Mucosa of rectum (tissue), 2 donors: ENCODE measurements around the gene MRPL11.
"Not testable (repeated sequence)": the region's sequence is repeated elsewhere in the genome, so short reads cannot be mapped to it uniquely, and the experiment has no call there.

ENCODE experiments used
- H3K27ac ChIP-seq, 2 donors: one replicate each; pipeline ENCODE4 v1.7.0; 2013; ENCODE audit warnings: inconsistent platforms in 2 of 2, low read depth in 2 of 2, low read length in 2 of 2
- H3K27me3 ChIP-seq, 2 donors: one replicate each; pipeline ENCODE4 v1.7.0; 2013; ENCODE audit warnings: low read length in 2 of 2; ENCODE audit not compliant: control insufficient read depth in 2 of 2, insufficient read depth in 2 of 2
- H3K36me3 ChIP-seq, 2 donors: one replicate each; pipeline ENCODE4 v1.7.0; 2013; ENCODE audit warnings: low read length in 2 of 2; ENCODE audit not compliant: control insufficient read depth in 2 of 2, insufficient read depth in 2 of 2
- H3K4me1 ChIP-seq, 2 donors: one replicate each; pipeline ENCODE4 v1.7.0; 2013; ENCODE audit warnings: low read length in 2 of 2, mild to moderate bottlenecking in 1 of 2; ENCODE audit not compliant: control insufficient read depth in 2 of 2, insufficient read depth in 2 of 2
- H3K4me3 ChIP-seq, 2 donors: one replicate each; pipeline ENCODE4 v1.7.0; 2013; ENCODE audit warnings: low read length in 2 of 2
- H3K9ac ChIP-seq, 2 donors: one replicate each; pipeline ENCODE4 v1.7.0; 2013; ENCODE audit warnings: low read length in 2 of 2, low read depth in 1 of 2, mild to moderate bottlenecking in 1 of 2
- H3K9me3 ChIP-seq, 2 donors: one replicate each; pipeline ENCODE4 v1.7.0; 2013; ENCODE audit warnings: low read length in 2 of 2; ENCODE audit not compliant: control insufficient read depth in 2 of 2
- donor health status: healthy.
- donor health status: Normal muscosa, but diverticular disease.

Gene MRPL11

DNA sequence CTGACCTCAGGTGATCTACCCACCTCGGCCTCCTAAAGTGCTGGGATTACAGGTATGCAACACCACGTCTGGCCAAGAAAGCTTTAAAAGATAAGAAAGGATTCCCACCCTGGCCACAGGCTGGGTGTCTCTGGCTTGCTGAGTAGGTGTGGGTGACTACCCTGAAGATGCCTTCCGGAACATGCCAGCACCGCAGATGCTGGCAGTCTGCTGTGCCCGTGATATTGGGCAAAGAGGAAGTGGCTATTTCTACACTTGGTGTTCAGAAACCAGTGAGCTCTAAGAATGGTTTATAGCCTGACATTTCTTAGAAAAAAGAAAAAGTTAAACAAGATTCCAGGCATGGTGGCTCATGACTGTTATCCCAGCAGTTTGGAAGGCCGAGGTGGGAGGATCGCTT lies 6.1 kb downstream of the MRPL11 start:
- Histone ChIP-seq H3K36me3 (peaks cover 12 to 15% of the 10 kb centered on the region in 2 donors), H3K27ac (no peak overlapping the region)

DNA sequence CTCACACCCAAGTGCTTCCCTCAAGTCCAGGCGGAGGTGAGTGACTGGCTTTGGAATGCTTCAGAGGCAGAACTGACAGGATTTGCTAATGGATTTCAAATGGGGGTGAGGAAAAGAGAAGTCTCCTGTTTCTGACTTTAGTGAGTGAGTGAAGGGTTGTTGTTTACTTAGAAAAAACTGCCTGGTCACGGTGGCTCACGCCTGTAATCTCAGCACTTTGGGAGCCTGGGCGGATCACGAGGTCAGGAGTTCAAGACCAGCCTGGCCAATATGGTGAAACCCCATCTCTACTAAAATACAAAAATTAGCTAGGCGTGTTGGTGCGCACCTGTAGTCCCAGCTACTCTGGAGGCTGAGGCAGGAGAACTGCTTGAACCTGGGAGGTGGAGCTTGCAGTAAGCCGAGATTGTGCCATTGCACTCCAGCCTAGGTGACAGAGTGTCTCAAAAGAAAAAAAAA lies 6.7 kb downstream of the MRPL11 start:
- H3K27me3 ChIP-seq, H3K4me3 ChIP-seq, H3K27ac ChIP-seq, H3K9me3 ChIP-seq, H3K9ac ChIP-seq, H3K4me1 ChIP-seq: not testable (repeated sequence)
- H3K36me3 ChIP-seq = peaks cover 12 to 15% of the 10 kb centered on the region in 2 donors

More for the DNA sequence above, 6.1 kb downstream of the MRPL11 start:
- Histone ChIP-seq H3K9me3 (no peaks in the 10 kb centered on the region), H3K4me1 (peaks cover 0 to under 1% of the 10 kb centered on the region in 2 donors), H3K4me3 (no peak overlapping the region), H3K9ac (no peak overlapping the region), H3K27me3 (no peaks in the 10 kb centered on the region)

GRCh38 chr11:66431287-66431686 lies 7.4 kb downstream of the MRPL11 start:
- not testable (repeated sequence) for H3K27me3 ChIP-seq, H3K27ac ChIP-seq, H3K9ac ChIP-seq, H3K9me3 ChIP-seq, H3K4me3 ChIP-seq, H3K4me1 ChIP-seq
- H3K36me3 ChIP-seq = peaks cover 12 to 15% of the 10 kb centered on the region in 2 donors

DNA sequence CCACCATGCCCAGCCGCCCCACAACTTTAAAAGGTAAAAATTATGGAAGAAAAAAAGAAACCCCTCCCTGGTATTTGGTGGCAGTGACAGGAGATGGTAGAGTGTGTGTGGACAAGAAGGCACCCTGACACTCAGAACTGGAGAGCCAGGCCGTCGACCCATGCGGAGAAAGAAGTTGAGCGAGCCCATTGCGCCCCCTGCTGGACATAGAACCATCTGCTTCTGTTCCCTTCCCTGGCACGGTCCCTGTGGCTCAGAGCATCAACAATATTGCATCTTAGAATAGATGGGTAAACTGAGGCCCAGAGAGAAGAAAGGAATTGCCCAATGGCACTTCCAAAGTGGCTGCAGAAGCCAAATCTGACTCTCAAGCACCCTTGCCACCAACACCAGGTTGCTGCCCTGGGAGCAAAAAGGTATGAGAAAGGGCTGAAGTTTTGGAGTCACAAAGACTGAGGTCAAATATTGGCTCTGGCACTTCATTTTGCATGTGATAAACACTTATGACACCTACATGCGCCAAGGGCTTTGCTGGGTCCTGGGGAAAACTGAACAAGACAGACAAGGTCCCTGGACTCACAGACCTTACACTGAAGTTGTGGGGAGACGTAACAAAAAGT lies 8.6 kb downstream of the MRPL11 start:
- H3K36me3 ChIP-seq = peaks cover 2 to 4% of the 10 kb centered on the region in 2 donors
- no peak overlapping the region for H3K9ac ChIP-seq
- no peak overlapping the region for H3K4me3 ChIP-seq
- no peaks in the 10 kb centered on the region for H3K9me3 ChIP-seq
- no peaks in the 10 kb centered on the region for H3K27me3 ChIP-seq
- no peaks in the 10 kb centered on the region for H3K4me1 ChIP-seq
- no peak overlapping the region for H3K27ac ChIP-seq

GRCh38 chr11:66428933-66429332 lies 9.7 kb downstream of the MRPL11 start:
- Histone ChIP-seq H3K4me1 (no peaks in the 10 kb centered on the region), H3K9me3 (no peaks in the 10 kb centered on the region), H3K36me3 (peaks cover 0 to 2% of the 10 kb centered on the region in 2 donors), H3K9ac (no peak overlapping the region), H3K27ac (no peak overlapping the region), H3K4me3 (no peak overlapping the region), H3K27me3 (no peaks in the 10 kb centered on the region)

DNA sequence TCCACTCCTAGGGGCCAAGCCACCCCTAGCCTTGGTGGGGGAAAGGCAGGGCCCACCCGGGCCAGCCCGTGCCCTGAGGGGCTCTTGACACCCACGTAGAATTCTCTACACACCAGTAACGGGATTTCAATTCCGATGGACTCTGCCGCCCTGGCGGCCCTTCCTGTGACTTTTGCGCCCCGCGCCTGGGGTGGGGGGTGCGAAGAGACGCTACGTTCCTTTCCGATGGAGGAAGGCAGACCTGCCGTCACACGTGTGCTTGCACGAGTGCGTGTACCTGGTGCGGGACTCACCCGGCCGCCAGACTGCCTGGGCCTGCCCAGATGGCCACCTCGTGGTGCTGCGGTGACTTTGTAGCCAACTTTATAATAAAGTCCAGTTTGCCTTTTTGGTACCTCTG lies 12.3 kb downstream of the MRPL11 start:
- Histone ChIP-seq H3K9ac (no peak overlapping the region), H3K36me3 (no peaks in the 10 kb centered on the region), H3K4me3 (no peak overlapping the region), H3K27me3 (no peaks in the 10 kb centered on the region), H3K27ac (no peak overlapping the region), H3K9me3 (no peaks in the 10 kb centered on the region), H3K4me1 (no peaks in the 10 kb centered on the region)

- Histone ChIP-seq H3K4me1 (no peaks in the 10 kb centered on the region), H3K27me3 (peaks cover 2 to 14% of the 10 kb centered on the region in 2 donors), H3K9ac (no peak overlapping the region), H3K36me3 (no peaks in the 10 kb centered on the region), H3K27ac (no peak overlapping the region), H3K9me3 (no peaks in the 10 kb centered on the region), H3K4me3 (no peak overlapping the region)
Measured at GRCh38 chr11:66421492-66422205, 17.0 kb downstream of the MRPL11 start.

DNA sequence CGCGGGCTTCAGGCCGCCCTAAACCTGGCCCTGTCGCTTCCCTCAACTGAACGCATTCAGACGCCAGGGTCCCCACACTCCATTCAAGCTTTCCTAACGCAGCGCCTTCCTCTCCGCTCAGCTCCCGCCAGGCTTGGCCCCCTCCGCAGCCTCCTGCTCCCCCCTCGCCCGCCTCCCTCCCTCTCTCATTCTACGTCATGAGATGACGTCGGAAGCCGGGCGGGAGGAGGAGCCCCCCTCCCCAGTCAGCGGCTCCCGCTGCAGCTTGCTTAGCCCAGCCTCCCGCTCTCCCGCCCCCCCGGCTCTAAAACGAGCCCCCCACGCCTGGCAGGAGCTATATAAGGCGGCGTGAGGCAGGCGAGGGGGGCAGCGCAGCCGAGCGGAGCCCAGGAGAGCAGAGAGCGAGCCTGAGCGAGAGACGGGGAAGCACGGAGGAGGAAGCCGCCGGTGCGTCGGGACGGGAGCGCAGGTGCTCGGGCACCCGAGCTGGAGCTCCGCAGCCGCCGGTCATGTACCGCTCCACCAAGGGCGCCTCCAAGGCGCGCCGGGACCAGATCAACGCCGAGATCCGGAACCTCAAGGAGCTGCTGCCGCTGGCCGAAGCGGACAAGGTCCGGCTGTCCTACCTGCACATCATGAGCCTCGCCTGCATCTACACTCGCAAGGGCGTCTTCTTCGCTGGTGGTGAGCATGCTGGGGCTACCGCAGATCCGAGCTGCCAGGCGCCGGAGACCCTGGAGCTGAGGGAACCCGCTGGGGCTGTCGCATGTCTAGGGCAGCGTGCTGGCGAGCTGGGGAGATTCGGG lies 17.8 kb downstream of the MRPL11 start, which contains the start of gene NPAS4:
Gene NPAS4, plus strand, starts transcription at position 365 of the 806 bp plus-strand sequence. Its CDS starts 145 bp downstream, at position 510.
- peaks cover 2 to 14% of the 10 kb centered on the region in 2 donors for H3K27me3 ChIP-seq
- H3K9ac ChIP-seq = no peak within 1 kb of the TSS
- no peak within 1 kb of the TSS for H3K27ac ChIP-seq
- H3K9me3 ChIP-seq = no peaks in the 10 kb centered on the region
- H3K4me3 ChIP-seq = no peak within 1 kb of the TSS
- no peaks in the 10 kb centered on the region for H3K36me3 ChIP-seq
- no peaks in the 10 kb centered on the region for H3K4me1 ChIP-seq

DNA sequence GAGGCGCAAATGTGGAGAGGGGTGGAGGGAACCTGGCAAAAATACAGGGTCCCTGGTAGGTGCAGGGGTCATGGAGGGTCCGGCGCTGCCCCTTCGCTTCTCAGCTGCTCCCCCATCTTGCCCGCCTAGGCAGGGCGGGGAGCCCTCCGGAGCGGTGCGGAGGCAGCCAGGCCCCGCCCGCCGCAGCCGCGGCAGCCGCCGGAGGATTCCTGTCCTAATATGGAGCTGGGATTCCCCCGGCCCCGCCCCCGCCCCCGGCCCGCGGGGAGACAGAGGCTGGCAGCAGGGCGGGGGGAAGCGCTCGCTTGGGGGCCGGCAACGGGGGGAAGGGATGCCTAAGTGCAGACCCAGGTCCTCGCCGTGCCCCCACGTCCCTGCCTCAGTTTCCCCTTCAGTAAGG lies 18.8 kb downstream of the MRPL11 start:
- Histone ChIP-seq H3K36me3 (no peaks in the 10 kb centered on the region), H3K9ac (no peak overlapping the region), H3K4me3 (no peak overlapping the region), H3K27ac (no peak overlapping the region), H3K4me1 (no peaks in the 10 kb centered on the region), H3K9me3 (no peaks in the 10 kb centered on the region), H3K27me3 (peaks cover 2 to 14% of the 10 kb centered on the region in 2 donors)

GRCh38 chr11:66418986-66419308 lies 19.7 kb downstream of the MRPL11 start:
- Histone ChIP-seq H3K36me3 (no peaks in the 10 kb centered on the region), H3K27me3 (peaks cover 2 to 14% of the 10 kb centered on the region in 2 donors), H3K9ac (no peak overlapping the region), H3K4me1 (no peaks in the 10 kb centered on the region), H3K4me3 (no peak overlapping the region), H3K27ac (no peak overlapping the region), H3K9me3 (no peaks in the 10 kb centered on the region)
